Loucy (cell line): Measurements from ENCODE around the gene ZDHHC14.

Experiments
- H2AFZ ChIP-seq: fragments of 200-600 bp; sonication (generic); 2 replicates; pipeline ENCODE4 v1.6.0; 2016; ENCODE audit warnings: antibody characterized with exemption, mild to moderate bottlenecking, low read length, moderate library complexity
- H3F3A ChIP-seq: fragments of 200-600 bp; 2 replicates; pipeline ENCODE4 v1.6.0; 2016; ENCODE audit warnings: antibody characterized with exemption, low read depth, mild to moderate bottlenecking
- H3K27me3 ChIP-seq: fragments of 200-600 bp; sonication (generic); 2 replicates; pipeline ENCODE4 v1.6.1; 2014; ENCODE audit warnings: low read length, mild to moderate bottlenecking; ENCODE audit not compliant: insufficient read depth, poor library complexity, severe bottlenecking
- H3K36me3 ChIP-seq: fragments of 200-600 bp; sonication (generic); 2 replicates; pipeline ENCODE4 v1.6.1; 2016; ENCODE audit warnings: low read length; ENCODE audit not compliant: insufficient read depth
- H3K4me1 ChIP-seq: fragments of 200-600 bp; sonication (generic); 2 replicates; pipeline ENCODE4 v1.5.1; 2014; ENCODE audit warnings: low read length, mild to moderate bottlenecking; ENCODE audit not compliant: insufficient read depth, poor library complexity, severe bottlenecking
- H3K4me2 ChIP-seq: fragments of 200-600 bp; sonication (generic); 2 replicates; pipeline ENCODE4 v1.6.0; 2014; ENCODE audit warnings: antibody characterized with exemption, low read length, low read depth, mild to moderate bottlenecking; ENCODE audit not compliant: poor library complexity, severe bottlenecking
- H3K4me3 ChIP-seq: fragments of 200-600 bp; sonication (generic); 2 replicates; pipeline ENCODE4 v1.5.1; 2014; ENCODE audit warnings: low read length, mild to moderate bottlenecking, mixed read lengths; ENCODE audit not compliant: poor library complexity, severe bottlenecking
- H3K79me2 ChIP-seq: fragments of 200-600 bp; sonication (generic); 2 replicates; pipeline ENCODE4 v1.6.1; 2014; ENCODE audit warnings: low read length; ENCODE audit not compliant: insufficient read depth
- H3K9ac ChIP-seq: fragments of 200-600 bp; sonication (generic); 2 replicates; pipeline ENCODE4 v1.6.0; 2014; ENCODE audit warnings: mild to moderate bottlenecking, low read depth, low read length, moderate library complexity; ENCODE audit not compliant: poor library complexity, severe bottlenecking
- H3K9me2 ChIP-seq: fragments of 200-600 bp; sonication (generic); replicated peaks from 2 replicates; pipeline ENCODE4 v1.6.1; 2016; ENCODE audit warnings: low read depth, low read length, mixed read lengths
- H3K9me3 ChIP-seq: fragments of 200-600 bp; sonication (generic); 2 replicates; pipeline ENCODE4 v1.6.1; 2014; ENCODE audit warnings: mild to moderate bottlenecking, antibody characterized with exemption, low read length, low read depth; ENCODE audit not compliant: insufficient read depth
- H4K20me1 ChIP-seq: fragments of 200-600 bp; sonication (generic); 2 replicates; pipeline ENCODE4 v1.6.0; 2014; ENCODE audit warnings: antibody characterized with exemption, low read length, mild to moderate bottlenecking; ENCODE audit not compliant: insufficient read depth, poor library complexity, severe bottlenecking
- CTCF ChIP-seq: fragments of 200-600 bp; sonication (generic); conservative IDR thresholded peaks from 2 replicates; pipeline ENCODE4 v1.5.1; 2014; ENCODE audit warnings: mild to moderate bottlenecking, antibody characterized with exemption, low read length
- EZH2phosphoT487 ChIP-seq: fragments of 200-600 bp; IDR thresholded peaks from 2 replicates; pipeline ENCODE4 v1.6.1; 2018; ENCODE audit warnings: antibody characterized with exemption, mild to moderate bottlenecking, moderate library complexity, borderline replicate concordance

The ZDHHC14 gene

DNA sequence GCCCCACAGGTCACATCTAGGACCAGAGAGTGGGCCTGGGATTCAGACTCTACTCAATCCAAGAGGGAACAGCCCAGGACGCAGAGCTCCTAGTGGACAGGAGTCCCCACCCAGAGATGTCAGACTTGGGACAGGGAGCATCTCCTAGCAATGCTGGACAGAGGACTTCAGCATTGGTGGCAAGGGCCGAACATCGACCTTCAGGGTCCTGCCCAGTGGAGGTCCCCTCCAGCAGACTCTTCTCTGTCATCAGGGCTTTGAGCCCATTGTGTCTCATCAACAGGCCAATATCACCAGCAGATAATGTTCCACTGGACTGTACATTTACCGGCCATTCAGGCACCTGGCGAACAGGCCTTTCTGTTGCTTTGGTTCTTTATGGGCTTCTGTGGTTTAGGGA is 282.3 kb downstream of the ZDHHC14 start:
- no peak overlapping the region for H3K9ac ChIP-seq

GRCh38 chr6:157665180-157665579 is 284.2 kb downstream of the ZDHHC14 start:
- Histone ChIP-seq H3K9me2 (no peaks in the 10 kb centered on the region), H3K36me3 (no peaks in the 10 kb centered on the region), H3K4me2 (no peak overlapping the region), H2AFZ (no peak overlapping the region), H4K20me1 (no peaks in the 10 kb centered on the region), H3K4me3 (no peak overlapping the region), H3K27me3 (no peaks in the 10 kb centered on the region), H3K9me3 (no peaks in the 10 kb centered on the region), H3K4me1 (no peaks in the 10 kb centered on the region), H3K79me2 (no peaks in the 10 kb centered on the region), H3F3A (no peaks in the 10 kb centered on the region), H3K9ac (no peak overlapping the region)
- TF ChIP-seq EZH2phosphoT487 (no peak), CTCF (no peak)

More for the DNA sequence above, 282.3 kb downstream of the ZDHHC14 start:
- Histone ChIP-seq H3F3A (no peaks in the 10 kb centered on the region), H3K4me3 (no peak overlapping the region), H3K27me3 (no peaks in the 10 kb centered on the region), H3K4me2 (no peak overlapping the region), H4K20me1 (no peaks in the 10 kb centered on the region), H3K9me2 (no peaks in the 10 kb centered on the region), H3K4me1 (no peaks in the 10 kb centered on the region), H3K79me2 (no peaks in the 10 kb centered on the region), H2AFZ (no peak overlapping the region), H3K9me3 (no peaks in the 10 kb centered on the region), H3K36me3 (no peaks in the 10 kb centered on the region)
- TF ChIP-seq CTCF (no peak), EZH2phosphoT487 (no peak)

DNA sequence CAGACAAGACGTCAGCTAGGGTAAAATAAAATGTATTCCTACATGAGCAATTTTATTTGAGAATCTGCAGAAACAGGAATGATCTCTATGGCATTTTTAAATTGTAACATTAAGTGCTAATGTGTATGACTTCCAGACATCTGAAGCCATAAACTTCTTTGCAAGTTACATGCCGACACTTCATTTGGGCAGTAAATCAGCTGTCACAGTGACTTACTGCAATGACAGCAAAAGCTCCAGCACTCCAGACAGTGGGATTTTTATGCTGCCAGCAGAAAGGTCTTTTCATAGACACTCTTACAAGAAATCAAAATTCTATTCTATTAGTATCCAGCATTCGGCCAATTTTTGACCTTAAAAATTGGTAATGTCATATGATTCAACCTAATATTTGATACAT is 285.7 kb downstream of the ZDHHC14 start:
- Histone ChIP-seq H3K4me3 (no peak overlapping the region), H3K9ac (no peak overlapping the region), H3K4me1 (no peaks in the 10 kb centered on the region), H3K27me3 (no peaks in the 10 kb centered on the region), H3K9me3 (no peaks in the 10 kb centered on the region), H4K20me1 (no peaks in the 10 kb centered on the region), H3K9me2 (no peaks in the 10 kb centered on the region), H3K4me2 (no peak overlapping the region), H3F3A (no peaks in the 10 kb centered on the region), H2AFZ (no peak overlapping the region), H3K79me2 (no peaks in the 10 kb centered on the region), H3K36me3 (no peaks in the 10 kb centered on the region)
- TF ChIP-seq EZH2phosphoT487: no peak
- no peak for TF ChIP-seq CTCF
